ENCODE measurements around the gene TMEM69. TPM values are rescaled to one million over a fixed set of nuclear protein-coding genes. Genes with fewer than 3 reads are reported as not detected.
A peak's percentile ranks its signal among the peaks of the same experiment; 100 is the strongest.

TMEM69 gene
- total and polyA plus RNA-seq, 3 donors from 2014 or later = 26.2 to 30.9 (median 29.5) TPM

DNA sequence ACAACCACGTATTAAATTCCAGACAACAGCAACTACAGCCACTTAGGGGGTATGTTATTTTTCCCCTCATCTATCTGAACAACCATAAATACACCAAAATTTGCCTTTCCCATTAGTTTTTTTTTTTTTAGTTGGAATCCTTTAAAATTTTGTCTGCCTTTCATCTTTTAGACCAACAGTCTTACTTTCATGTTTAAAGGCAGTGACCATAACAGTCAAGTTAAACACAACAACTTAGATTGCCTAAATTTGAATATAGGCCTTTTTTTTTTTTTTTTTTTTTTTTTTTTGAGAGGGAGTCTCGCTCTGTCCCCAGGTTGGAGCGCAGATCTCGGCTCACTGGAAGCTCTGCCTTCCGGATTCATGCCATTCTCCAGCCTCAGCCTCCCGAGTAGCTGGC is 5.0 kb upstream of the TMEM69 start:
- TF ChIP-seq, protein P1, sequence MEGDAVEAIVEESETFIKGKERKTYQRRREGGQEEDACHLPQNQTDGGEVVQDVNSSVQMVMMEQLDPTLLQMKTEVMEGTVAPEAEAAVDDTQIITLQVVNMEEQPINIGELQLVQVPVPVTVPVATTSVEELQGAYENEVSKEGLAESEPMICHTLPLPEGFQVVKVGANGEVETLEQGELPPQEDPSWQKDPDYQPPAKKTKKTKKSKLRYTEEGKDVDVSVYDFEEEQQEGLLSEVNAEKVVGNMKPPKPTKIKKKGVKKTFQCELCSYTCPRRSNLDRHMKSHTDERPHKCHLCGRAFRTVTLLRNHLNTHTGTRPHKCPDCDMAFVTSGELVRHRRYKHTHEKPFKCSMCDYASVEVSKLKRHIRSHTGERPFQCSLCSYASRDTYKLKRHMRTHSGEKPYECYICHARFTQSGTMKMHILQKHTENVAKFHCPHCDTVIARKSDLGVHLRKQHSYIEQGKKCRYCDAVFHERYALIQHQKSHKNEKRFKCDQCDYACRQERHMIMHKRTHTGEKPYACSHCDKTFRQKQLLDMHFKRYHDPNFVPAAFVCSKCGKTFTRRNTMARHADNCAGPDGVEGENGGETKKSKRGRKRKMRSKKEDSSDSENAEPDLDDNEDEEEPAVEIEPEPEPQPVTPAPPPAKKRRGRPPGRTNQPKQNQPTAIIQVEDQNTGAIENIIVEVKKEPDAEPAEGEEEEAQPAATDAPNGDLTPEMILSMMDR (IDR thresholded peaks at IDR 0.05) = no peak
- TF ChIP-seq POLR2A (IDR thresholded peaks at IDR 0.05) = no peak
- no peaks in the 10 kb centered on the region for H3K36me3 ChIP-seq (ENCODE audit: low read depth, missing control alignments)
- no peak for DNase-seq
- no peak overlapping the region for H3K27ac ChIP-seq
- intact Hi-C loops (cut with DNase I; ENCODE audit: low total_unique reads) = no loop called here
- 73 to 84% methylated on average over 6 of the region's 6 CpGs for WGBS, 2 donors
- H3K27me3 ChIP-seq = no peaks in the 10 kb centered on the region
- no peak overlapping the region for H3K4me3 ChIP-seq
- peaks cover 20% of the 10 kb centered on the region for H3K4me1 ChIP-seq
- no peaks in the 10 kb centered on the region for H3K9me3 ChIP-seq

DNA sequence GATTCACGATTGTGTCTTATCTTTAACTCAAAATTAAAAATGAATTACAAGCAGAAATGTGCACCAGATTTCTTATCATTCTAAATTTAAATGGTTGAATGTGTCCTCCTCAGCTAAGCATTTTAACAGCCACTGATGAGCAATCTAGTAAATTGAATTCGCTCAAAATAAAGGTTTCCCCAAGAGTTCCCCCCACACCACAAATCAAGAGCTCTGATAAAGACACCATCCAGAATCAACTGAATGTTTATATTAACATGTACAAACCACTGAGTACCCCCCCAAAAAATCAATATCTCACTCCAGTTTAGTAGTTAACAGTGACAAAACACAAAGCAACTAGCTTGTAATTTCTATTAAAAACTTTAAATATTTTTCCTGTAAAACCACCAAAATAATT is 3.6 kb upstream of the TMEM69 start:
- WGBS, 2 donors = 28 to 31% methylated on average over 2 of the region's 2 CpGs
- Histone ChIP-seq H3K36me3 (ENCODE audit: low read depth, missing control alignments) (no peaks in the 10 kb centered on the region), H3K27me3 (no peaks in the 10 kb centered on the region), H3K27ac (peak overlapping the region in 1 of 2 donors; percentile 96), H3K4me1 (peaks cover 7% of the 10 kb centered on the region), H3K9me3 (no peaks in the 10 kb centered on the region), H3K4me3 (peak overlapping the region in 1 of 2 donors; percentile 94)
- no peak for DNase-seq
- intact Hi-C loops (cut with DNase I; ENCODE audit: low total_unique reads) = no loop called here
- no peak for TF ChIP-seq POLR2A (IDR thresholded peaks at IDR 0.05)
- TF ChIP-seq, protein P1 (IDR thresholded peaks at IDR 0.05) = no peak

DNA sequence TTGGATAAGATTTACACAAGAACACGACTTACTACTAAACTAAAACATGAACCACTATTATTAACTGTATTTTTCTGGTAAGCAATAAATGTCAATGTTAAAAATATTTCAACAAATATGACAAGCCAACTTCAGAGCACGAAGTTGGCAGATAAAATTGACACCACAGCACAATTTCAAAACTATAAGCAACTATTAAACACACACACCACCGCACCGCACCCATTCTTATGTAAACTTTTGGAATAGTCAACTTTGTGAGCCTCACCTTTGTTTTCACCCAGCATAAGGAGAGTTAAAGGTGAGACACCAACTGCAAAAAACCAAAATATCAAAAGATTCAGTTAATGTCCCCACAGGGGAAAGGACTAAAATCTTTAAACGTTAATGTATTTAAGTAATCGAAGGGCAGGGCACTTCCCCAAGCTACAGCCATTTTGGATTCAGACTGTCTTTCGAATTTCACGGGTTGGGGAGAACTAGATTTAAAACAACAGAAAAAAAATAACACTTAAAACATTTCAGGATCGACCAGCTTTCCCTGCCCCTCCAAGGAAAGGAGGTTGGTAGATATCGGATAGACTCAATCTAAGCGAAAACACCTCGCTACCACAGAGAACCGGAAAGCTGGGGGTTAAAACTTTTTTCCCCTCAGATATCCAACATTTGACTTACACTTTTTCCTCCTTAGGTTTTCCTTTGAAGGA is 2.5 kb upstream of the TMEM69 start:
- no peaks in the 10 kb centered on the region for H3K36me3 ChIP-seq (ENCODE audit: low read depth, missing control alignments)
- no peaks in the 10 kb centered on the region for H3K27me3 ChIP-seq
- H3K4me3 ChIP-seq = peak overlapping the region; percentile 79 to 94
- H3K27ac ChIP-seq = peak overlapping the region; percentile 96 to 100
- 1% methylated on average over 13 of the region's 13 CpGs for WGBS, 2 donors
- no peaks in the 10 kb centered on the region for H3K4me1 ChIP-seq
- H3K9me3 ChIP-seq = no peaks in the 10 kb centered on the region
- TF ChIP-seq, protein P1 (IDR thresholded peaks at IDR 0.05) = no peak
- TF ChIP-seq POLR2A (IDR thresholded peaks at IDR 0.05) = no peak
- intact Hi-C loops (cut with DNase I; ENCODE audit: low total_unique reads) = no loop called here
- DNase-seq = no peak

DNA sequence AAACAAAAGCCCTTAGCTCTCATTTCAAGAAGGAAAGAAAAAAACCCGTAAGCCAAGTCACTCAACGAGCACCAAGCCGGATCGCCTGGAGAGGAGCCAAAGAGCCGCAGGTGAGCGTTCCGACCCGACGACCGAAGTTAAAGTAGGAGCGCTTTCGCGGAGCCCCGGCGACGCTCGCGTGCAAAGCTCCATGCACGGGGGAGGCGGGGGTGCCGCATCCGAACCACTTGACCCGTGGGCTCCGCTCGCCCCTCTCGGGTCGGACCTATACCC is 2.0 kb upstream of the TMEM69 start:
- WGBS, 2 donors = 0 to 1% methylated on average over 10 to 27 of the region's 27 CpGs
- no peaks in the 10 kb centered on the region for H3K36me3 ChIP-seq (ENCODE audit: low read depth, missing control alignments)
- H3K27me3 ChIP-seq = no peaks in the 10 kb centered on the region
- H3K27ac ChIP-seq = peak overlapping the region; percentile 96 to 100
- peak overlapping the region; percentile 79 to 94 for H3K4me3 ChIP-seq
- peak; percentile 78 for DNase-seq
- H3K4me1 ChIP-seq = no peaks in the 10 kb centered on the region
- no peaks in the 10 kb centered on the region for H3K9me3 ChIP-seq
- intact Hi-C loops (cut with DNase I; ENCODE audit: low total_unique reads) = no loop called here
- TF ChIP-seq POLR2A (IDR thresholded peaks at IDR 0.05) = no peak
- TF ChIP-seq, protein P1 (IDR thresholded peaks at IDR 0.05) = no peak

All from testis (tissue), 3 donors.